ENCODE data around the gene AGTRAP. TPM values are rescaled to one million over a fixed set of nuclear protein-coding genes. Genes with fewer than 3 reads are reported as not detected.
A peak's percentile ranks its signal among the peaks of the same experiment; 100 is the strongest.

The AGTRAP gene
- total and polyA plus RNA-seq, 9 of the 15 experiments (the other 6 are each of a cell fraction or from before 2014, with no cell fraction given): 26.8 to 105 (median 57.5) TPM

DNA sequence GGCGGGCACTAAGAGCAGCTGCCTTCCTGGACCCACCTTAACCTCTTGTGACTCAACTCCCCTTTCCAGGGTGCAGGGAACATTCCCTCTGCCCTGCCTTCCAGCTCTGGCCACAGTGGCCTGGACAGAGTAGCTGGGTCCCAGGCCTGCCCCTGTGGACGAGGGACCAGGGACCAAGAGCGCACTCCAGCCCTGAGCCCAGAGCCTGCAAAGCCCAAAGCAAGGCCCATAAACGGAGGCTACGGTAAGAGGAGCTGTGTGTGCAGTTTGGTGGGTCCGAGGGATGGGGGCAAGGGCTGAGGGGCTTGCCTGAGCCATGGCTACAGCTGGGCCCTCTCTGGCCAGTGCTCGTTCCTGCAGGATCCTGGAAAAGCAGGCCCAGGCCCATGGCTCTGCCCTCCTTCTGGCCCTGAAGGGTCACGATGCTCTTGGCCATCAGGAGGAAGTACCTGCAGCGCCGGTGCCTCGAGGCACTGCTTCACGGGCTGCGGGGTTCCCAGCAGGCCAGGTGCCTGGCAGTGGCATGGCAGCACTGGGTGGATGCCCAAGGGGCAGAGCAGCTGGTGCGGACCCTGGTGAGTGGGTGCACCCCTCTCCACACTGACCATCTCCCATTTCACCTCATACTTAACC, 52.0 kb downstream of the AGTRAP start (continued):
- TF ChIP-seq, protein P1, sequence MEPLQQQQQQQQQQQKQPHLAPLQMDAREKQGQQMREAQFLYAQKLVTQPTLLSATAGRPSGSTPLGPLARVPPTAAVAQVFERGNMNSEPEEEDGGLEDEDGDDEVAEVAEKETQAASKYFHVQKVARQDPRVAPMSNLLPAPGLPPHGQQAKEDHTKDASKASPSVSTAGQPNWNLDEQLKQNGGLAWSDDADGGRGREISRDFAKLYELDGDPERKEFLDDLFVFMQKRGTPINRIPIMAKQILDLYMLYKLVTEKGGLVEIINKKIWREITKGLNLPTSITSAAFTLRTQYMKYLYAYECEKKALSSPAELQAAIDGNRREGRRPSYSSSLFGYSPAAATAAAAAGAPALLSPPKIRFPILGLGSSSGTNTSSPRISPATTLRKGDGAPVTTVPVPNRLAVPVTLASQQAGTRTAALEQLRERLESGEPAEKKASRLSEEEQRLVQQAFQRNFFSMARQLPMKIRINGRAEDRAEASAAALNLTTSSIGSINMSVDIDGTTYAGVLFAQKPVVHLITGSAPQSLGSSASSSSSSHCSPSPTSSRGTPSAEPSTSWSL (CRISPR knock-in tag; IDR thresholded peaks at IDR 0.05; ENCODE audit: borderline replicate concordance): 0 out of 2 replicates have a peak, but pooled peaks have one; percentile 62
- TF ChIP-seq PHF21A (IDR thresholded peaks at IDR 0.05; ENCODE audit: borderline replicate concordance, low read depth) (no peak), BCL6 (CRISPR knock-in tag; IDR thresholded peaks at IDR 0.05) (no peak), ELF4 (CRISPR knock-in tag; IDR thresholded peaks at IDR 0.05) (no peak), ZSCAN32 (CRISPR knock-in tag; IDR thresholded peaks at IDR 0.05) (no peak), ZBTB1 (CRISPR knock-in tag; IDR thresholded peaks at IDR 0.05; ENCODE audit: borderline replicate concordance, low read depth) (no peak), HMG20B (CRISPR knock-in tag; IDR thresholded peaks at IDR 0.05) (no peak), NR1H2 (CRISPR knock-in tag; IDR thresholded peaks at IDR 0.05) (no peak), LEF1 (IDR thresholded peaks at IDR 0.05) (no peak), ZNF507 (tag; conservative IDR thresholded peaks at IDR 0.05) (no peak), YBX1 (IDR thresholded peaks at IDR 0.05) (no peak), XRCC4 (IDR thresholded peaks at IDR 0.05; ENCODE audit: extremely low read depth, insufficient read depth, insufficient read length) (no peak), CXXC5 (CRISPR knock-in tag; IDR thresholded peaks at IDR 0.05) (no peak), CAMTA2 (CRISPR knock-in tag; conservative IDR thresholded peaks at IDR 0.05) (0 out of 2 replicates have a peak, but pooled peaks have one; percentile 47)
- TF ChIP-seq, protein P2, sequence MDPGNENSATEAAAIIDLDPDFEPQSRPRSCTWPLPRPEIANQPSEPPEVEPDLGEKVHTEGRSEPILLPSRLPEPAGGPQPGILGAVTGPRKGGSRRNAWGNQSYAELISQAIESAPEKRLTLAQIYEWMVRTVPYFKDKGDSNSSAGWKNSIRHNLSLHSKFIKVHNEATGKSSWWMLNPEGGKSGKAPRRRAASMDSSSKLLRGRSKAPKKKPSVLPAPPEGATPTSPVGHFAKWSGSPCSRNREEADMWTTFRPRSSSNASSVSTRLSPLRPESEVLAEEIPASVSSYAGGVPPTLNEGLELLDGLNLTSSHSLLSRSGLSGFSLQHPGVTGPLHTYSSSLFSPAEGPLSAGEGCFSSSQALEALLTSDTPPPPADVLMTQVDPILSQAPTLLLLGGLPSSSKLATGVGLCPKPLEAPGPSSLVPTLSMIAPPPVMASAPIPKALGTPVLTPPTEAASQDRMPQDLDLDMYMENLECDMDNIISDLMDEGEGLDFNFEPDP (CRISPR knock-in tag; IDR thresholded peaks at IDR 0.05): no peak
- TF ChIP-seq, protein P3, sequence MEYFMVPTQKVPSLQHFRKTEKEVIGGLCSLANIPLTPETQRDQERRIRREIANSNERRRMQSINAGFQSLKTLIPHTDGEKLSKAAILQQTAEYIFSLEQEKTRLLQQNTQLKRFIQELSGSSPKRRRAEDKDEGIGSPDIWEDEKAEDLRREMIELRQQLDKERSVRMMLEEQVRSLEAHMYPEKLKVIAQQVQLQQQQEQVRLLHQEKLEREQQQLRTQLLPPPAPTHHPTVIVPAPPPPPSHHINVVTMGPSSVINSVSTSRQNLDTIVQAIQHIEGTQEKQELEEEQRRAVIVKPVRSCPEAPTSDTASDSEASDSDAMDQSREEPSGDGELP (CRISPR knock-in tag; IDR thresholded peaks at IDR 0.05; ENCODE audit: borderline replicate concordance): no peak; the same call in 1 of the 2 replicates
- TF ChIP-seq, protein P4, sequence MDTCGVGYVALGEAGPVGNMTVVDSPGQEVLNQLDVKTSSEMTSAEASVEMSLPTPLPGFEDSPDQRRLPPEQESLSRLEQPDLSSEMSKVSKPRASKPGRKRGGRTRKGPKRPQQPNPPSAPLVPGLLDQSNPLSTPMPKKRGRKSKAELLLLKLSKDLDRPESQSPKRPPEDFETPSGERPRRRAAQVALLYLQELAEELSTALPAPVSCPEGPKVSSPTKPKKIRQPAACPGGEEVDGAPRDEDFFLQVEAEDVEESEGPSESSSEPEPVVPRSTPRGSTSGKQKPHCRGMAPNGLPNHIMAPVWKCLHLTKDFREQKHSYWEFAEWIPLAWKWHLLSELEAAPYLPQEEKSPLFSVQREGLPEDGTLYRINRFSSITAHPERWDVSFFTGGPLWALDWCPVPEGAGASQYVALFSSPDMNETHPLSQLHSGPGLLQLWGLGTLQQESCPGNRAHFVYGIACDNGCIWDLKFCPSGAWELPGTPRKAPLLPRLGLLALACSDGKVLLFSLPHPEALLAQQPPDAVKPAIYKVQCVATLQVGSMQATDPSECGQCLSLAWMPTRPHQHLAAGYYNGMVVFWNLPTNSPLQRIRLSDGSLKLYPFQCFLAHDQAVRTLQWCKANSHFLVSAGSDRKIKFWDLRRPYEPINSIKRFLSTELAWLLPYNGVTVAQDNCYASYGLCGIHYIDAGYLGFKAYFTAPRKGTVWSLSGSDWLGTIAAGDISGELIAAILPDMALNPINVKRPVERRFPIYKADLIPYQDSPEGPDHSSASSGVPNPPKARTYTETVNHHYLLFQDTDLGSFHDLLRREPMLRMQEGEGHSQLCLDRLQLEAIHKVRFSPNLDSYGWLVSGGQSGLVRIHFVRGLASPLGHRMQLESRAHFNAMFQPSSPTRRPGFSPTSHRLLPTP (IDR thresholded peaks at IDR 0.05; ENCODE audit: borderline replicate concordance, extremely low read depth, insufficient read length): no peak
